IgD-negative memory B cell (primary cell): ENCODE measurements around the gene MYH10. TPM values are rescaled to one million over a fixed set of nuclear protein-coding genes. Genes with fewer than 3 reads are reported as not detected.

Source experiments
- H3K27ac Mint-ChIP-seq, 3 donors: one replicate each; pipeline ENCODE4 v1.8.0; 2020 to 2022; ENCODE audit warnings: mild to moderate bottlenecking in 3 of 3, mixed read lengths in 3 of 3, moderate library complexity in 1 of 3
- H3K27me3 Mint-ChIP-seq: one replicate; pipeline ENCODE4 v1.8.0; 2021; ENCODE audit warnings: mixed read lengths
- H3K36me3 Mint-ChIP-seq: one replicate; pipeline ENCODE4 v1.8.0; 2020; ENCODE audit warnings: mild to moderate bottlenecking, mixed read lengths
- H3K4me1 Mint-ChIP-seq, 3 donors: one replicate each; pipeline ENCODE4 v1.8.0; 2020 to 2022; ENCODE audit warnings: mixed read lengths in 3 of 3, mild to moderate bottlenecking in 1 of 3
- H3K4me3 Mint-ChIP-seq, 4 donors: one replicate each; pipeline ENCODE4 v1.8.0; 2020 to 2022; ENCODE audit warnings: mild to moderate bottlenecking in 4 of 4, mixed read lengths in 4 of 4, moderate library complexity in 3 of 4
- H3K9me3 Mint-ChIP-seq, 3 donors: one replicate each; pipeline ENCODE4 v1.8.0; 2020 to 2021; ENCODE audit warnings: mixed read lengths in 3 of 3, mild to moderate bottlenecking in 1 of 3
- polyA plus RNA-seq: library from polyadenylated mRNA; unstranded; fragments of 300-500 nt; fragmentation: Illumina TruSeq; gene quantifications from one replicate; pipeline ENCODE4 v1.2.3, GENCODE V29; 2021

The MYH10 gene
- polyA plus RNA-seq, 1 donor from 2014 or later: 1.7 TPM

DNA sequence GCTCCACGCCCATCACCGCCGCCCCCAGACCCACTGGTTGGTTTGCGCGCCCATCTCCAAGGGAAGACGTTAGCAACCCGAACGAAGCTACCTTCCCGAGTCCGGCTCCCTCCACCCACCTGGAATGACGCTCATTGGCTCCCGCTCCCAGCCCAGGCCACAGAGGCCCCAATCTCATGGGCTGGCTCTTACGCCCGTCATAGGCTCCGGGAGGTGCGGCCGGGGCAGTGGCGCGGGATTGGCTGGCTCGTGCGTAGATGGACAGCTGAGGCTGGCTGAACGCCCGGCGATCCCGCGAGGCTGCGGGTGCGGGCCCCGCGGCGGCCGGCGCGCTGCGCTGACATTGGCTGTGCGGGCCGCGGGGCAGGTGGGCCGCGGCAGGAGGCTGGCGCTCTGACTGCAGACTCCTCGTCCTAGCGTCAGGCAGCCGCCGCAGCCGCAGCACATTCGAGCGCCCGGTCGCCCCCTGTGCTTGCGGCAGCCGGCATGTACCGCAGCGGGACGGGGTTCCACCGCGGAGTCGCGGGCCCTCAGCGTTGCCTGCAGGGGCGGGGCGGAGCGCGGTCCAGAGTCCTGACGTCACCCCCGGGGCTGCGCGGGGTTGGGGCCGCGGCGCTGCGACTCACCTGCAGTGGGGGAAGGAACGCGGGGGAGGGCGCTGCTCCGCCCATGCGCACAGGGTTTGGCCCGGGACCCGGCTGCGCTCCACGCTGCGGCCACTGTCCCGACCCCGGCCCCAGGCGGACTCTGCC is 453 bp upstream of the MYH10 start:
- Mint-ChIP-seq H3K9me3 (peaks cover 0 to 4% (median 0%) of the 10 kb centered on the region in 3 donors), H3K36me3 (peaks cover 2% of the 10 kb centered on the region), H3K4me3 (peak overlapping the region; percentile 87 to 99 (median 98)), H3K4me1 (peaks cover 5% of the 10 kb centered on the region in 3 donors), H3K27me3 (peaks cover 28% of the 10 kb centered on the region), H3K27ac (peak overlapping the region; percentile 8 to 90 (median 12))

DNA sequence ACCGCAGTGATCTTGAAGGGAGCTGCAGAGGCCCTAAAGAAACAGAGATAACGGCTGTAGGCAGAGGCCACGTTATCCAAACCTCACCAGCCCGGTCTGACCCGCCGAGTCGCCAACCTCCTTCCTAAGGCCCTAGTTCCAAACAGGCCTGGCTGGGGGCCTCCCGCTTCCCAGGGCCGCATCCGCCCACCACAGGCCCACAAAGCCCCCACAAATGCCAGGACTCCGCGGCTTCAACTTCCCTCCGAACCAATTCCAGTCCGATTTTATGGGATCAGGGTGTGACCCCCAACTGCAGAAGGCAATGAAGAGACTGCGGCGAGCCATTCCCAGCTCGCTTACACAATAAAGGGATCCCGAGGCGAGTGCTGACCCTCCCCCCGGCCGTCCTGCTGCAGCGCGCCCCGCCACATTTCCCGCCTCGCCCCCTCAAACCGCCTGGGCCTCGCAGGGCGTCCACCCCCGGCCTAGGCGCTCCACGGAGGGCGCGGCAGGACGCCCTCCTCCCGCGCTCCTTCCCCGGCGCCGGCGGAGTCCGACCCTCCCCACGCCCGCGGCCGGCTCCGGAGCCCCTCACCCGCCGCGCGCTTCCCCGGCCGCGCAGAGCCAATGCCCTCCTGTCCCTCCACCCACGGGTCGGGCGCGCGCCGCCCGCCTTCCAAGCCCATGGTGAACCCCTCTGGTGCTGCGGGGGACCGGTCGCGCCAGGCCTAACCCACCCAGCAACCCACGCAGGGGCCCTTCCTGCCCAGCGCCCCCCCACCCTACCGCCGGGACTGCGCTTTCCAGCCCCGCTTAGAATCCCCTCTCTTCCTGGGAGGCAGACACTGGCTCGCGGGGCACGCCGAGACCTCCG is 926 bp downstream of the MYH10 start:
- Mint-ChIP-seq H3K9me3 (peaks cover 0 to 3% (median 0%) of the 10 kb centered on the region in 3 donors), H3K4me3 (peak overlapping the region; percentile 87 to 99 (median 98)), H3K27me3 (peaks cover 29% of the 10 kb centered on the region), H3K27ac (peak overlapping the region in 1 of 3 donors; percentile 63), H3K36me3 (peaks cover 2% of the 10 kb centered on the region), H3K4me1 (peaks cover 5% of the 10 kb centered on the region in 3 donors)

DNA sequence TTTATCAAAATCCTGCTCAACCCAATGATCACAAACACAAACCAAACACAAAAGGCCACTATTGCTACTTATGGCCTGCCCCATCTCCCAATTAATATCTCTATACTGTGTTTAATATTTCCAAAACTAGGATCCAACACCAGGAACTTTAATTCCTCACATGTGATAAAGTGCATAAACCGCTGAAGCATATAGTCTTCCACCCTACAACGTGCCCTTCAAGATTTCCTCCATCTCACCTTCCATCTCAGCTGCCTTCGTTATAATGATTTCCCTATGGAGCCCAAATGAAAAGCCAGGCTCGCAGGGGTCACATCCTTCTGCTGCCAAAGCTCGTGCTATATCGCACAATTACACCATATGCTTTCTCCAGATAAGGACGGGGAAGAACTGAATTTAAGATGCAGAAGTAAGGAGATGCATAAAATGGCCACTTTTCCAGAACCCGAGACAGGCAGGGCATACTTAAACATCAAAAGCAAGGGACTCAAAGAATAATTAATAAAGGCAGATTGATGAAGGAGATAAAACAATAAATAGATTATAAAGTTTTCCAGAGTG is 1.8 kb downstream of the MYH10 start:
- peaks cover 2% of the 10 kb centered on the region for H3K36me3 Mint-ChIP-seq

DNA sequence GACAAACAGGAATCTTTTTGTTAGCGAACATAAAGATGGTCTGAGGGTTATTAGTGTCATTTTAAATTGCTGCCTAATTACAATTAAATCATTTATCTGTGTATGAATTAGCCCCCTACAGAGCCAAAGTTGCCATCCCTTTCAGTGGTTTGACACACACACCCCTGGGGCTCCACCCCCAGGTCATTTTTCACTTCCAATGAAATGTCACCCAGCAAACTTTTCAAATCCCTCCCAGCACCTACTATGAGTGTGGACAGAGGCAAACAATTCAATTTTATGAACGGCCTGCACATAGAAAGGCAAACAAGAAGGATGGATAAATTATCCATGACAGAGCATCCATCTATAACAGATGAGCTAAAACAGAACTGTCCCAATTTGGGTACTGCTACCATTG is 2.4 kb downstream of the MYH10 start:
- peaks cover 0 to 3% (median 0%) of the 10 kb centered on the region in 3 donors for H3K9me3 Mint-ChIP-seq
- peaks cover 2% of the 10 kb centered on the region for H3K36me3 Mint-ChIP-seq
- H3K4me1 Mint-ChIP-seq: peaks cover 5% of the 10 kb centered on the region in 3 donors
- peak overlapping the region in 1 of 3 donors; percentile 27 for H3K27ac Mint-ChIP-seq
- peaks cover 32% of the 10 kb centered on the region for H3K27me3 Mint-ChIP-seq
- peak overlapping the region in 1 of 4 donors; percentile 41 for H3K4me3 Mint-ChIP-seq

More for the DNA sequence above, 1.8 kb downstream of the MYH10 start:
- H3K27me3 Mint-ChIP-seq: peaks cover 33% of the 10 kb centered on the region
- H3K4me1 Mint-ChIP-seq: peaks cover 5% of the 10 kb centered on the region in 3 donors
- peak overlapping the region in 1 of 3 donors; percentile 27 for H3K27ac Mint-ChIP-seq
- H3K9me3 Mint-ChIP-seq: peaks cover 0 to 3% (median 0%) of the 10 kb centered on the region in 3 donors
- peak overlapping the region; percentile 38 to 90 (median 53) for H3K4me3 Mint-ChIP-seq

DNA sequence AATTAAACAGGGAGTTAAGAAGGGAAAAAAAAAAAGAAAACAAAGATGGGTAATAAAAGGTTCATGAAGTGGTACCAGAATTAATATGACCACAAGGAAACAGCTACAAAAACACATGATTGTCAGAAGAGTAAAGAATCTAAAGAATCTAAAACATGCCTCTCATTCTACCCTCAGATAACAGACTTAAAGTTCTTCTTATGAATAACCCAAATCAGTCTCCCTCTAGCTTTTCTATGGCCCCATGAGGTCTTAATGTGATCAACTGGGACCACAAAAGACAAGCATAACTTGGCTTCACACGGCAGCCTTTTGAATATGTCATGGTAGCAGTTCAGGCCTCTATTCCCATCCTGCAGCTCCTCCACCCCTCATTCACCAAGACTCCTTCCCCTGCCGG is 6.9 kb downstream of the MYH10 start:
- Mint-ChIP-seq H3K9me3 (peaks cover 0 to 2% (median 0%) of the 10 kb centered on the region in 3 donors), H3K27ac (no peak overlapping the region), H3K27me3 (peaks cover 23% of the 10 kb centered on the region), H3K36me3 (peaks cover 7% of the 10 kb centered on the region), H3K4me1 (peaks cover 0 to 2% (median 0%) of the 10 kb centered on the region in 3 donors), H3K4me3 (no peak overlapping the region)

DNA sequence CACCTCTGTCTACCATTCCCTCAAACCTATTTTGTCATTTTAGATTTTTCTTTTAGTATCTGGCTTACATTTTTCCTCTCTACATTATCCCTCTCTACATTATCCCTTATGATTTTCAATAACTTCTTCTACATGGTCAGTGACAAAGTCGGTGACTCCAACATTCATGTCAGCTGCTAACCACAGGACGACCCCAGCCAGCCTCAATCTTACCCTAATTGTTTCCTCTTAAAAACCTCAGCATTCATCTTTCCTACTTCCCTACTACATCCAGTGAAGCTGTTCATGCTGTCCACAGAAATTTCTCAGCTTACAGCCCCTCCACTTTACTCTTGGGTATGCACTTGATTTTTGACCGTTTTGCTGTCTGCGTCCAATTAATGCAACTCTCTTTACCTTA is 8.3 kb downstream of the MYH10 start:
- peaks cover 23% of the 10 kb centered on the region for H3K27me3 Mint-ChIP-seq
- peaks cover 0 to 2% (median 0%) of the 10 kb centered on the region in 3 donors for H3K9me3 Mint-ChIP-seq
- no peak overlapping the region for H3K4me3 Mint-ChIP-seq
- H3K27ac Mint-ChIP-seq: no peak overlapping the region
- peaks cover 5% of the 10 kb centered on the region for H3K36me3 Mint-ChIP-seq
- peaks cover 0 to 2% (median 0%) of the 10 kb centered on the region in 3 donors for H3K4me1 Mint-ChIP-seq

DNA sequence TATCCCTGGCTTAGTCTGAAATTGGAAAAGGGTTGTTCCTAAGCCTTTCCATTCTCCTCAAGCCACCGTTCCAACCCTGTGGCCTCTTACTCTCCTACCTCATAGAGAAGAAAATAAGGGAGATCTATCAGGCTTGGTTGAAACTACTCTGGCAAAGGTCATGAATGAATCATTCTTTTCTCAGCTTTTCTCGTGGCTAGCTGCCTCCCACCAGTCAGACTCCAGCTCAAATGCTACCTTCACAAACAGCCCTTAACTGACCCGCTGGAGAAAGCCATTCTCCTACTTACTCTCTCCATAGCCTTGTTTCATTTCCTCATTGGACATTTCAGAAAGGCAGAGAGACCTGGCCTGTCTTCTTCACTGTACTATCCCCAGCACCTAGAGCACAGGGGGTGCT is 8.9 kb downstream of the MYH10 start:
- Mint-ChIP-seq H3K36me3 (peaks cover 5% of the 10 kb centered on the region), H3K9me3 (peaks cover 0 to 2% (median 0%) of the 10 kb centered on the region in 3 donors), H3K4me1 (peaks cover 0 to 2% (median 0%) of the 10 kb centered on the region in 3 donors), H3K4me3 (no peak overlapping the region), H3K27me3 (peaks cover 24% of the 10 kb centered on the region), H3K27ac (no peak overlapping the region)

DNA sequence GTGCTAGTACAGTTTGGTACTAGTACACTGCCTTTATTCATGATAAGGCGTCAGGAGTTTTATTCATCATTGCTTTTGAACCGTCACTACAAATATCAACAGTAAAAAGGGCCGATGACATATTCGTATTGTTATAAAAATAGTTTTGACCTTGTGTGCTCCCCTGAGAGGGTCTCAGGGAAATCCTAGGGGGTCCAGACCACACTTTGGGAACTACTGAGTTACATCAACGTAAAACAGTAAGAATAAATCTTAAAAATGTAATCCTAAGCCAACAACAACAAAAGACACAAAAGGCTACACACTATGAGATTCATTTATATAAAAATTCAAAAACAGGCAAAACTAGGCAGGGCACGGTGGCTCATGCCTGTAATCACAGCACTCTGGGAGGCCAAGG is 11.2 kb downstream of the MYH10 start:
- Mint-ChIP-seq H3K36me3 (peaks cover 5% of the 10 kb centered on the region), H3K27me3 (peaks cover 23% of the 10 kb centered on the region), H3K9me3 (peaks cover 0 to 2% (median 0%) of the 10 kb centered on the region in 3 donors), H3K4me1 (peaks cover 0 to 2% (median 0%) of the 10 kb centered on the region in 3 donors), H3K27ac (no peak overlapping the region), H3K4me3 (no peak overlapping the region)

DNA sequence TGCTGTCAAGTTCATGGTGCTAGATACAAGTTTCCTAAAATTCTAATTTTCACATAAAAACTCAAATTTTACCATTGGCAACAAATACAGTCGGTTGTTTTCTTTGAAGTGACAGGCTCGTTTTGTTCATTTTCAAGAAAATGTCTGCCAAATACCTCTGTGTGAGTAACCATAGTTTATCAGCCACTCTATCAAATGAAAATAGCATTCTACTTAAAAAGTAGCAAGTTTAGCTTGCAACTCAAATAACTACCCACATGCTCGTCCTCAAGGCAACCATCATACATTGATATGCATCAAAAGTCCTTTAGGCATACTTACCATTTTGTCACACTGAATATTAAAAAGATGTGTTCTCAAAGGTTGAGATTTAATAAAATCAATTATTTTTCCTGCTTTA is 11.7 kb downstream of the MYH10 start:
- Mint-ChIP-seq H3K4me3 (no peak overlapping the region), H3K4me1 (peaks cover 0 to 2% (median 0%) of the 10 kb centered on the region in 3 donors), H3K36me3 (peaks cover 5% of the 10 kb centered on the region), H3K9me3 (peaks cover 0 to 2% (median 0%) of the 10 kb centered on the region in 3 donors), H3K27me3 (peaks cover 20% of the 10 kb centered on the region), H3K27ac (no peak overlapping the region)

DNA sequence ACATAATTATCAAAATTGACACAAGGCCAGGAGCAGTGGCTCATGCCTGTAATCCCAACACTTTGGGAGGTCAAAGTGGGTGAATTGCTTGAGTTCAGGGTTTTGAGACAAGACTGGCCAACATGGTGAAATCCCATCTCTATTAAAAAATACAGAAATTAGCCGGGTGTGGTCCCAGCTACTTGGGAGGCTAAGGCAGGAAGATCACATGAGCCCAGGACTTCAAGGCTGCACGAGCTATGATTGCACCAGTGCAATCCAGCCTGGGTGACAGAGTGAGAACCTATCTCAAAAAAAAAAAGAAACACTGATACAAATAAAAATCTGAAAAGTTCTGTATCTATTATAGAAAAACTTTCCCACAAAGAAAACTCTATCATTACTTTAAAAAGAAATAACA is 15.5 kb downstream of the MYH10 start:
- H3K4me1 Mint-ChIP-seq: no peaks in the 10 kb centered on the region
- H3K27me3 Mint-ChIP-seq: peaks cover 14% of the 10 kb centered on the region
- no peaks in the 10 kb centered on the region for H3K36me3 Mint-ChIP-seq
- peaks cover 0 to 4% (median 0%) of the 10 kb centered on the region in 3 donors for H3K9me3 Mint-ChIP-seq
- no peak overlapping the region for H3K4me3 Mint-ChIP-seq
- no peak overlapping the region for H3K27ac Mint-ChIP-seq

DNA sequence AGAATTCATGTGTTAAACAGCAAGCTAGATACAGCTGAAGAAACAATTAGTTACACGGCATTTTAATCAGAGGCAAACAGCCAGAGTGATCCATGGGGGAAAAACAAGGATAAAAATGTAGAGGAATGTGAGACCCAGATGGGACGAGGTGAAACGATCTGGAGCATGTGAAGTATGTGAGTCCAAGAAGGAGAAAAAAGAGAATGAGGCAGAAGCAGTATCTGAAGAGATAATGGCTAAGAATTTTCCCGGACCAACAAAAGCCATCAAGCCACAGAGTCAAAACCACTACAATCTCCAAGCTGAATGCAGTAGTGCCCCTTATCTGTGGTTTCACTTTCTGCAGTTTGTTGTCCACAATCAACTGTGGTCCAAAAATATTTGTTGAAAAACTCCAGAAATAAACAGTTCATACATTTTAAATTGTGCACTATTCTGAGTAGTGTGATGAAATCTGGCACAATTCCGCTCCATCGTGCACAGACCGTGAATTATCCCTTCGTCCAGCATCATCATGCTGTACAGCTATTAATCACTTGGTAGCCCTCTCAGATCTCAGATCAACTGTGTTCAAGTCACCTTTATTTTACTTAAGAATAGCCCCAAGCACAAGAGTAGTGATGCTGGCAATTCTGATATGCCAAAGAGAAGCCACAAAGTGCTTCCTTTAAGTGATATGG is 18.8 kb downstream of the MYH10 start:
- H3K27ac Mint-ChIP-seq: peak overlapping the region in 2 of 3 donors; percentile 1 to 5
- peaks cover 0 to 4% (median 0%) of the 10 kb centered on the region in 3 donors for H3K9me3 Mint-ChIP-seq
- H3K4me1 Mint-ChIP-seq: no peaks in the 10 kb centered on the region
- no peaks in the 10 kb centered on the region for H3K36me3 Mint-ChIP-seq
- peaks cover 10% of the 10 kb centered on the region for H3K27me3 Mint-ChIP-seq
- H3K4me3 Mint-ChIP-seq: no peak overlapping the region

DNA sequence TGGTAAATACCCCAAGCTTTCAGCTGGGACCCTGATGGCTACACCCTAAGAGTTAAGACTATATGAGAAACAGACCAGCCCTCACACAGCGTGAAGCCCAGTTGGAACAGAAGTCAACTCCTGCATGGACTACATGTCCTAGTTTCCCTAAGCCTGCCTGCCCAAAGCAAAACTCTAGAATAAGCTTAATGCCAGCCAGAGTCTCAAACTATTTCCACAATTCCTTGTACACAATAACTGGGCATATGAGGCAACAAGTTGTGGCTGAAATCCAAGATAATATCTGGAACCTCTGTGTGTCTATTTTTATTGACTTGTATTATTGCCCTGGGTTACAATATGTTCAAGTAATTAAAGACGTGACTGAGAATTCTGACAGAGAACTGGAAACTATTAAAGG is 19.4 kb downstream of the MYH10 start:
- Mint-ChIP-seq H3K9me3 (peaks cover 0 to 4% (median 0%) of the 10 kb centered on the region in 3 donors), H3K27me3 (peaks cover 16% of the 10 kb centered on the region), H3K4me3 (no peak overlapping the region), H3K27ac (peak overlapping the region in 1 of 3 donors; percentile 5), H3K36me3 (no peaks in the 10 kb centered on the region), H3K4me1 (no peaks in the 10 kb centered on the region)

DNA sequence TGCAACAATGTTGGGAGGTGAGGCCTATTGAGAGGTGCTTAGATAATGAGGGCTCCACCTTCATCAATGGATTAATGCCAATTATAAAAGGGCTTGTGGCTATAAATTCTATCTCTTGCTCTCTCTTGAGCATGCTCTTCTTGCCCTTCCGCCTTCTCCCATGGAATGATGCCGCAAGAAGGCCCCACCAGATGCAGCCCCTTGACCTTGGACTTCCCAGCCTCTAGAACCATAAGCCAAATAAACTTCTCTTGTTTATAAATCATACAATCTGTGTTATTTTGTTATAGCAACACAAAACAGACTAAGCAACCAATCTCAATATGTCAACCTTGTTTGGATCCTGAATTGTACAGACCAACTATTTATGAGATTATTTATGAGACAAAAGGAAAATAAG is 20.0 kb downstream of the MYH10 start:
- Mint-ChIP-seq H3K27ac (no peak overlapping the region), H3K36me3 (no peaks in the 10 kb centered on the region), H3K4me3 (no peak overlapping the region), H3K4me1 (no peaks in the 10 kb centered on the region), H3K9me3 (peaks cover 0 to 4% (median 0%) of the 10 kb centered on the region in 3 donors), H3K27me3 (peaks cover 16% of the 10 kb centered on the region)

DNA sequence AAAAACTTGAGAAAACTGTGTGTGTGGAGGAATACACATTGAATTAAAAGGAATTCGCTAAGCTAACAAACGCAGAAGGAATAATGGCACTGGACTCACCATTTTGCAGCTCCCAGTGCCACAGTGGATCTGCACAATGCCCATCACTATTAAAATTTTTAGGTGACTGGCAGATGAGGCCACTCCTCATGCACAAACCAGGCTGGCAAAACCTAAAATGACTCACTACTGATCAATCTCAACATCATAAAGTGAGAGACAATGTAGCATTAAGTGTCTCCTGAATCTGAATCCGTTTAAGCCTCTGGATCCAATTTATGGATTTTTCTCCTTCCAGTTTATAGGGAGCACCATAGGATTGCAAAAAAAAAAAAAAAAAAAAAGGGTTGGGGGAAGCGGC is 20.6 kb downstream of the MYH10 start:
- H3K4me3 Mint-ChIP-seq: no peak overlapping the region
- H3K9me3 Mint-ChIP-seq: peaks cover 0 to 4% (median 0%) of the 10 kb centered on the region in 3 donors
- H3K4me1 Mint-ChIP-seq: no peaks in the 10 kb centered on the region
- no peaks in the 10 kb centered on the region for H3K36me3 Mint-ChIP-seq
- no peak overlapping the region for H3K27ac Mint-ChIP-seq
- peaks cover 17% of the 10 kb centered on the region for H3K27me3 Mint-ChIP-seq
